Endothelial cell of umbilical vein (primary cell): ENCODE results near the gene CHD6. TPM values are rescaled to one million over a fixed set of nuclear protein-coding genes. Genes with fewer than 3 reads are reported as not detected.

Source experiments
- BruUV-seq: library from RNA; stranded (reverse); fragments of 400-500 nt; replicated peaks from 2 replicates; lab custom pipeline; 2021; lab: Mats Ljungman, UMichigan
- CTCF ChIA-PET: fragments of 300-600, 350-600 bp; sonication (Branson Sonifier 250); formaldehyde crosslinking; loops from one replicate; lab custom pipeline; 2021; ENCODE audit warnings: antibody characterized with exemption, inconsistent platforms; lab: Charles Lee
- POLR2A ChIA-PET: fragments of 300-600, 350-600 bp; sonication (Branson Sonifier 250); formaldehyde crosslinking; loops from one replicate; lab custom pipeline; 2021; ENCODE audit warnings: antibody characterized with exemption, inconsistent platforms; lab: Charles Lee
- DNase-seq: peaks from one replicate; pipeline ENCODE4 v3.0.0-alpha.2; 2011; ENCODE audit warnings: low read depth, low spot score
- FAIRE-seq: peaks from 2 replicates; lab custom pipeline; 2011; peaks lifted over from hg19 to GRCh38; lab: Jason Lieb, UNC
- H2AFZ ChIP-seq: 2 replicates; pipeline ENCODE4 v1.6.0; 2012; ENCODE audit warnings: low read depth, low read length, control low read depth, inconsistent platforms
- H3K27ac ChIP-seq: 2 replicates; pipeline ENCODE4 v1.5.1; 2011; ENCODE audit warnings: low read depth, mild to moderate bottlenecking, control low read depth, low read length, moderate library complexity; ENCODE audit not compliant: insufficient read depth
- H3K27me3 ChIP-seq, 2 experiments: 2 replicates each; pipeline versions ENCODE4 v1.6.0 to v1.6.1; 2011; ENCODE audit warnings: low read length in 2 of 2, mixed read lengths in 1 of 2; ENCODE audit not compliant: control insufficient read depth in 2 of 2, insufficient read depth in 2 of 2
- H3K36me3 ChIP-seq, 2 experiments: 2 replicates in 1 of 2; 3 replicates in 1 of 2; pipeline ENCODE4 v1.5.1; 2011; ENCODE audit warnings: low read length in 2 of 2, mild to moderate bottlenecking in 1 of 2, moderate library complexity in 1 of 2; ENCODE audit not compliant: control insufficient read depth in 2 of 2, insufficient read depth in 2 of 2; ENCODE audit errors: extremely low read depth in 1 of 2
- H3K4me1 ChIP-seq: 3 replicates; pipeline ENCODE4 v1.5.1; 2011; ENCODE audit warnings: mild to moderate bottlenecking, low read length; ENCODE audit not compliant: control insufficient read depth, insufficient read depth; ENCODE audit errors: extremely low read depth
- H3K4me2 ChIP-seq: 2 replicates; pipeline ENCODE4 v1.6.1; 2011; ENCODE audit warnings: low read length, control low read depth, mixed read lengths; ENCODE audit not compliant: insufficient read depth
- H3K4me3 ChIP-seq, 3 experiments: fragments of 200-600 bp in 1 of 3; sonication (generic), shearing (Covaris generic) in 1 of 3; replicated peaks in 1 of 3; 2 replicates each; pipeline ENCODE4 v1.5.1; 2011 to 2016; ENCODE audit warnings: control low read depth in 3 of 3, low read length in 3 of 3, mild to moderate bottlenecking in 2 of 3, inconsistent platforms in 1 of 3, low read depth in 1 of 3, moderate library complexity in 1 of 3; ENCODE audit not compliant: insufficient read depth in 1 of 3
- H3K79me2 ChIP-seq: 2 replicates; pipeline ENCODE4 v1.6.0; 2012; ENCODE audit warnings: low read length, inconsistent platforms; ENCODE audit not compliant: control insufficient read depth, insufficient read depth
- H3K9ac ChIP-seq: replicated peaks from 2 replicates; pipeline ENCODE3; 2011; ENCODE audit warnings: low read length, control low read depth; ENCODE audit not compliant: insufficient read depth; ENCODE audit errors: extremely low read depth
- H3K9me1 ChIP-seq: replicated peaks from 3 replicates; pipeline ENCODE4 v1.6.0; 2011; ENCODE audit warnings: mild to moderate bottlenecking, low read length; ENCODE audit not compliant: control insufficient read depth, insufficient read depth; ENCODE audit errors: extremely low read depth
- H3K9me3 ChIP-seq: replicated peaks from 2 replicates; pipeline ENCODE4 v1.5.1; 2012; ENCODE audit warnings: low read length, inconsistent platforms; ENCODE audit not compliant: control insufficient read depth, insufficient read depth
- H4K20me1 ChIP-seq: replicated peaks from 2 replicates; pipeline ENCODE3; 2011; ENCODE audit warnings: mild to moderate bottlenecking, low read length; ENCODE audit not compliant: control insufficient read depth, insufficient read depth; ENCODE audit errors: extremely low read depth
- EZH2 ChIP-seq: IDR thresholded peaks from 2 replicates; pipeline ENCODE4 v1.6.1; 2012; ENCODE audit warnings: borderline replicate concordance, low read depth, mild to moderate bottlenecking, moderate library complexity, low read length, inconsistent platforms; ENCODE audit not compliant: severe bottlenecking
- FOS ChIP-seq: IDR thresholded peaks from 2 replicates; pipeline ENCODE4 v1.6.1; 2011; ENCODE audit warnings: mild to moderate bottlenecking, low read length, moderate library complexity, borderline replicate concordance; ENCODE audit not compliant: insufficient read depth
- GATA2 ChIP-seq: IDR thresholded peaks from 2 replicates; pipeline ENCODE4 v1.7.0; 2011; ENCODE audit warnings: low read depth, mild to moderate bottlenecking, moderate library complexity, mixed read lengths, low read length; ENCODE audit not compliant: insufficient read length, insufficient read depth
- JUN ChIP-seq: IDR thresholded peaks from 2 replicates; pipeline ENCODE4 v1.6.1; 2011; ENCODE audit warnings: borderline replicate concordance, low read depth; ENCODE audit not compliant: insufficient read length, insufficient read depth
- MAX ChIP-seq: IDR thresholded peaks from 2 replicates; pipeline ENCODE4 v1.6.1; 2011; ENCODE audit not compliant: insufficient read depth, insufficient read length
- MYC ChIP-seq: IDR thresholded peaks from one replicate; pipeline ENCODE4 v1.6.1; 2011; ENCODE audit warnings: mild to moderate bottlenecking, low read depth, low read length
- POLR2A ChIP-seq: IDR thresholded peaks from 2 replicates; pipeline ENCODE4 v1.6.1; 2012; ENCODE audit warnings: low read depth, mild to moderate bottlenecking, control low read depth, low read length
- POLR2AphosphoS5 ChIP-seq: IDR thresholded peaks from 2 replicates; pipeline ENCODE4 v1.6.1; 2012; ENCODE audit warnings: low read depth, mild to moderate bottlenecking, control low read depth, low read length, moderate library complexity; ENCODE audit not compliant: insufficient read depth
- dilution Hi-C: fragments of 300-500 bp; cut with MboI; formaldehyde crosslinking; loops from one replicate; pipeline ENCODE4 v1.15.0; 2019; ENCODE audit warnings: low sequenced_read_pairs; ENCODE audit not compliant: extremely low pct_ligation_motif_present
- intact Hi-C: fragments of 100-400 bp; cut with micrococcal nuclease; formaldehyde crosslinking; loops from one replicate; pipeline ENCODE4 v1.10.0; 2022
- polyA plus RNA-seq, 4 experiments: library from polyadenylated mRNA; depleted of rRNA in 3 of 4; stranded (reverse) in 3 of 4; unstranded in 1 of 4; fragments of >200 nt; gene quantifications; 2 replicates each; pipeline versions ENCODE4 v1.2.1 to v1.2.3, GENCODE V29; 2011 to 2012; ENCODE audit warnings: missing spikeins in 1 of 4
- total RNA-seq: library from RNA; stranded (reverse); gene quantifications from 2 replicates; pipeline ENCODE4 v1.2.3, GENCODE V29; 2021
- TF ChIP-seq, protein P1 (sequence below), 2 donors: IDR thresholded peaks; 1 replicate in 1 of 2; 2 replicates in 1 of 2; pipeline ENCODE4 v1.5.1; 2011; ENCODE audit warnings: low read length in 2 of 2, mild to moderate bottlenecking in 2 of 2, moderate library complexity in 2 of 2, control low read depth in 1 of 2, inconsistent platforms in 1 of 2, low read depth in 1 of 2; ENCODE audit not compliant: insufficient read depth in 1 of 2; ENCODE audit errors: extremely low read depth in 1 of 2

Gene CHD6
- total and polyA plus RNA-seq, 2 donors (not counting 3 experiments of a cell fraction or from before 2014, with no cell fraction given): 7.2 to 33.7 TPM

DNA sequence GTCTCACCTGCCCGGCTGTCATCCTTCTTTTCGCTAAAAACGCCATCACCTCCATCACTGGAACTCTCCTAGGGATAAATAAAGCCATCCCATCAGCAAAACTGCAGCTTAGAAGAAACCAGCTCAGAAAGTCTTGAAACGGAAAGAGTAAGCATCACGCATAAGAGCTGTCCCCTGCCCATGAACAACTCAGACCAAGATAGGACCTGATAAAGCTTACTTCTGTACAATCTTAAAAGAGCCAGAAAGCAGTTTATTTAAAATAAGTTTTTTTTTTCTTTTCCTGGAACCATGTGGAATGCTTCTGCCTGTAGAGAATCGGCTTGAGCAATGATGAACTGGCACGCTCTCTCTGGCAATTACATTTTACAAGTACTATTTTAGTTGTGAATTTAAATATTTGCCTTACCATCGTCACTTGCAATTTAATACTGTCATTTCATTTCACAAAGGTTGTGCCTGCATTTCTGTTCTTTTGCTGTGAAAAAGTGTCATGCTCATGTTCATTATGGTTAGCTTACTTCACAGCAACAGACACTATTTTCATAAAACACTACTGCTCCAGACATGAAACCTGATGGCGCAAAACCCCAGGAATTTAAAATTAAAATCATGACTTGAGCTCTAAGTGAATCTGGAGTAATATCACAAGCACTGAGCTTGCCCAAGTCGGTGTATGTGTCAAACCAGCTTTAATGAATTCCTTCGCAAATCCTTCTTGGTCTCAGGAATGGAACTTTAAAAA, 191.9 kb downstream of the CHD6 start:
- intact Hi-C loops: no loop called here
- Histone ChIP-seq H2AFZ (no peak overlapping the region), H3K4me1 (no peaks in the 10 kb centered on the region), H3K27me3 (no peaks in the 10 kb centered on the region), H4K20me1 (no peaks in the 10 kb centered on the region), H3K4me3 (no peak overlapping the region), H3K79me2 (no peaks in the 10 kb centered on the region), H3K36me3 (peaks cover 2 to 15% of the 10 kb centered on the region in 2 experiments), H3K9me1 (no peaks in the 10 kb centered on the region), H3K9ac (no peak overlapping the region), H3K4me2 (no peak overlapping the region), H3K27ac (no peak overlapping the region), H3K9me3 (no peaks in the 10 kb centered on the region)
- BruUV-seq: no TSS peak
- dilution Hi-C loops: no loop called here
- TF ChIP-seq JUN: no peak
- no peak for TF ChIP-seq GATA2
- CTCF ChIA-PET: no interaction called here
- DNase-seq (no peak), FAIRE-seq (no peak)
- POLR2A ChIA-PET: no interaction called here

GRCh38 chr20:41425180-41425884, 192.8 kb downstream of the CHD6 start:
- CTCF ChIA-PET: no interaction called here
- Histone ChIP-seq H3K9me3 (no peaks in the 10 kb centered on the region), H3K4me3 (no peak overlapping the region), H3K79me2 (no peaks in the 10 kb centered on the region), H3K9me1 (no peaks in the 10 kb centered on the region), H3K4me2 (no peak overlapping the region), H4K20me1 (no peaks in the 10 kb centered on the region), H3K27me3 (no peaks in the 10 kb centered on the region), H3K36me3 (peaks cover 2 to 16% of the 10 kb centered on the region in 2 experiments), H3K27ac (no peak overlapping the region), H3K9ac (no peak overlapping the region), H3K4me1 (no peaks in the 10 kb centered on the region), H2AFZ (no peak overlapping the region)
- dilution Hi-C loops (no loop called here), intact Hi-C loops (no loop called here)
- TF ChIP-seq EZH2 (no peak), MAX (no peak), FOS (no peak), GATA2 (no peak), JUN (no peak), POLR2A (no peak), MYC (no peak), POLR2AphosphoS5 (no peak)
- TF ChIP-seq, protein P1, sequence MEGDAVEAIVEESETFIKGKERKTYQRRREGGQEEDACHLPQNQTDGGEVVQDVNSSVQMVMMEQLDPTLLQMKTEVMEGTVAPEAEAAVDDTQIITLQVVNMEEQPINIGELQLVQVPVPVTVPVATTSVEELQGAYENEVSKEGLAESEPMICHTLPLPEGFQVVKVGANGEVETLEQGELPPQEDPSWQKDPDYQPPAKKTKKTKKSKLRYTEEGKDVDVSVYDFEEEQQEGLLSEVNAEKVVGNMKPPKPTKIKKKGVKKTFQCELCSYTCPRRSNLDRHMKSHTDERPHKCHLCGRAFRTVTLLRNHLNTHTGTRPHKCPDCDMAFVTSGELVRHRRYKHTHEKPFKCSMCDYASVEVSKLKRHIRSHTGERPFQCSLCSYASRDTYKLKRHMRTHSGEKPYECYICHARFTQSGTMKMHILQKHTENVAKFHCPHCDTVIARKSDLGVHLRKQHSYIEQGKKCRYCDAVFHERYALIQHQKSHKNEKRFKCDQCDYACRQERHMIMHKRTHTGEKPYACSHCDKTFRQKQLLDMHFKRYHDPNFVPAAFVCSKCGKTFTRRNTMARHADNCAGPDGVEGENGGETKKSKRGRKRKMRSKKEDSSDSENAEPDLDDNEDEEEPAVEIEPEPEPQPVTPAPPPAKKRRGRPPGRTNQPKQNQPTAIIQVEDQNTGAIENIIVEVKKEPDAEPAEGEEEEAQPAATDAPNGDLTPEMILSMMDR (IDR thresholded peaks at IDR 0.05; ENCODE audit: extremely low read depth in 1 of 2, insufficient read depth in 1 of 2, low read depth in 1 of 2, low read length in 2 of 2): no peak
- no TSS peak for BruUV-seq
- FAIRE-seq (no peak), DNase-seq (no peak)
- POLR2A ChIA-PET: no interaction called here
